Measurements from ENCODE around the gene KCNG4. TPM values are rescaled to one million over a fixed set of nuclear protein-coding genes. Genes with fewer than 3 reads are reported as not detected.

The KCNG4 gene
- polyA plus RNA-seq, 1 donor (not counting 4 experiments of a cell fraction or from before 2014, with no cell fraction given), result not detected

DNA sequence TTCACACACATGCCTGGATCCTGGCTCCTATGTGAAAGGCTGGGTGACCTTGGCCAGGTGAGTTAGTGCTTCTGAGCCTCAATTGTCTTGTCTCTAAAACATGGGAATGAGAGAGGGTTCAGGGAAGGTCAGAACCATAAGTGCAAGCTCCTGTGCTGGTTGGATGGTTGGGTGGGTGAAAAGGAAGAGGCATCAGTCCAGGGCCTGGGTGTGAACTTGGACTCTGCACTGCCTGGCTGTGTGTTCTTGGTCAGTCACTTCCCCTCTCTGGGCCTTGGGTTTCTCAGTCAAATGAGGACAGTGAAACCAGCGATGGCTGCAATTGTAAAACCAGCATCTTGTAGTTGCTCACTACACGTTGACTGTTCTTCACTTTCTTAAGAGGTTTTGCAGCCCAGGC, 643 bp upstream of the KCNG4 start:
- TF ChIP-seq, protein P1, sequence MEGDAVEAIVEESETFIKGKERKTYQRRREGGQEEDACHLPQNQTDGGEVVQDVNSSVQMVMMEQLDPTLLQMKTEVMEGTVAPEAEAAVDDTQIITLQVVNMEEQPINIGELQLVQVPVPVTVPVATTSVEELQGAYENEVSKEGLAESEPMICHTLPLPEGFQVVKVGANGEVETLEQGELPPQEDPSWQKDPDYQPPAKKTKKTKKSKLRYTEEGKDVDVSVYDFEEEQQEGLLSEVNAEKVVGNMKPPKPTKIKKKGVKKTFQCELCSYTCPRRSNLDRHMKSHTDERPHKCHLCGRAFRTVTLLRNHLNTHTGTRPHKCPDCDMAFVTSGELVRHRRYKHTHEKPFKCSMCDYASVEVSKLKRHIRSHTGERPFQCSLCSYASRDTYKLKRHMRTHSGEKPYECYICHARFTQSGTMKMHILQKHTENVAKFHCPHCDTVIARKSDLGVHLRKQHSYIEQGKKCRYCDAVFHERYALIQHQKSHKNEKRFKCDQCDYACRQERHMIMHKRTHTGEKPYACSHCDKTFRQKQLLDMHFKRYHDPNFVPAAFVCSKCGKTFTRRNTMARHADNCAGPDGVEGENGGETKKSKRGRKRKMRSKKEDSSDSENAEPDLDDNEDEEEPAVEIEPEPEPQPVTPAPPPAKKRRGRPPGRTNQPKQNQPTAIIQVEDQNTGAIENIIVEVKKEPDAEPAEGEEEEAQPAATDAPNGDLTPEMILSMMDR (optimal IDR thresholded peaks at IDR 0.05 in 1 of 3, IDR thresholded peaks at IDR 0.05 in 1 of 3, conservative IDR thresholded peaks at IDR 0.05 in 1 of 3; ENCODE audit: extremely low read depth in 1 of 3, insufficient read depth in 2 of 3, low read length in 3 of 3), result no peak
- no peak for TF ChIP-seq EZH2 (IDR thresholded peaks at IDR 0.05; ENCODE audit: low read length)
- Histone ChIP-seq H3K9me3 (ENCODE audit: control insufficient read depth, low read depth, low read length) (no peaks in the 10 kb centered on the region), H4K20me1 (ENCODE audit: control insufficient read depth, extremely low read depth, insufficient read depth, low read length) (no peaks in the 10 kb centered on the region), H3K4me3 (ENCODE audit: control insufficient read depth in 2 of 3, extremely low read depth in 1 of 3, insufficient read depth in 2 of 3, low read depth in 1 of 3, low read length in 3 of 3) (no peak overlapping the region), H3K4me2 (ENCODE audit: control insufficient read depth, extremely low read depth, insufficient read depth, low read depth, low read length) (no peak overlapping the region), H3K27ac (ENCODE audit: control insufficient read depth, insufficient read depth, low read length) (no peak overlapping the region), H3K27me3 (ENCODE audit: control insufficient read depth, extremely low read depth, insufficient read depth, low read length) (peaks cover 28% of the 10 kb centered on the region), H3K79me2 (ENCODE audit: control insufficient read depth, insufficient read depth, low read length) (no peaks in the 10 kb centered on the region), H3K9me1 (ENCODE audit: control insufficient read depth, extremely low read depth, insufficient read depth, low read length) (no peaks in the 10 kb centered on the region), H2AFZ (ENCODE audit: control insufficient read depth, low read length) (no peak overlapping the region), H3K9ac (ENCODE audit: control insufficient read depth, extremely low read depth, insufficient read depth, low read length) (no peak overlapping the region), H3K4me1 (ENCODE audit: control insufficient read depth, extremely low read depth, insufficient read depth, low read length) (no peaks in the 10 kb centered on the region), H3K36me3 (ENCODE audit: control insufficient read depth in 2 of 2, extremely low read depth in 1 of 2, insufficient read depth in 2 of 2, low read length in 2 of 2) (no peaks in the 10 kb centered on the region)
- FAIRE-seq (no peak), DNase-seq (ENCODE audit: low read depth, low spot score) (no peak)
- dilution Hi-C loops (cut with MboI; ENCODE audit: extremely low pct_ligation_motif_present, low sequenced_read_pairs), result no loop called here

DNA sequence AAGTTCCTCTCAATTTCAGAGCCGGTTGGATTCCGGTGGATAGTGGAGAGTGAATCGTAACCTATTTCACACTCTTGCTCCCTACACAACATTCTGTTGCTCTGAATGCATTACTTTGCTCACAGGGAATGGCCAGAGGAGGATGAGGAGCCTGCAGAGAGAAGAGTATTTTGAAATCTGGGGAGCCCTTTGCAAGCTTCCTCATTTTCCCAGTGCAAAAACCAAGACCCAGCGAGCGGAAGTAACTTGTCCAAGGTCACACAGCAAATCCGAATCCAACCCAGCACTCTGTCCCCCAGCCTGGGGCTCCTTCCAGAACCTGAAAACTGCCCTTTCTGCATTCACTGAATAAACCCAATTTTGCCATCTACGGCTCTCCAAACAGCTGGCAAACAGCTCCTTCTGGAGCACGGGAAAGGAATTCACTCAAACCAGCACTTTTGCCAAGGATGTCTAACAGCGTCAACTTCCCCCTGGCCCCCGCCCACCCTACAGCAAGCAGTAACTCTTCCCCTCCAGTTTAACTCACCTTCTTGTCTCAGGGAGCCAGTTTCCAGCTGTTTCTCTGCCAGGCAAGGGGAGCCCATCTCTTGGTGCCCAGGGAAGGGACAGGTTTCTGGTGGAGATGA, 557 bp downstream of the KCNG4 start:
- dilution Hi-C loops (cut with MboI; ENCODE audit: extremely low pct_ligation_motif_present, low sequenced_read_pairs), result no loop called here
- peaks cover 28% of the 10 kb centered on the region for H3K27me3 ChIP-seq (ENCODE audit: control insufficient read depth, extremely low read depth, insufficient read depth, low read length)
- no peak for DNase-seq (ENCODE audit: low read depth, low spot score)

More for the DNA sequence above, 557 bp downstream of the KCNG4 start:
- no peak overlapping the region for H3K27ac ChIP-seq (ENCODE audit: control insufficient read depth, insufficient read depth, low read length)
- H4K20me1 ChIP-seq (ENCODE audit: control insufficient read depth, extremely low read depth, insufficient read depth, low read length), result no peaks in the 10 kb centered on the region
- H3K4me1 ChIP-seq (ENCODE audit: control insufficient read depth, extremely low read depth, insufficient read depth, low read length), result no peaks in the 10 kb centered on the region
- no peaks in the 10 kb centered on the region for H3K79me2 ChIP-seq (ENCODE audit: control insufficient read depth, insufficient read depth, low read length)
- H3K9me1 ChIP-seq (ENCODE audit: control insufficient read depth, extremely low read depth, insufficient read depth, low read length), result no peaks in the 10 kb centered on the region
- H3K4me2 ChIP-seq (ENCODE audit: control insufficient read depth, extremely low read depth, insufficient read depth, low read depth, low read length), result no peak overlapping the region
- H3K36me3 ChIP-seq (ENCODE audit: control insufficient read depth in 2 of 2, extremely low read depth in 1 of 2, insufficient read depth in 2 of 2, low read length in 2 of 2), result no peaks in the 10 kb centered on the region
- no peak for FAIRE-seq
- no peak overlapping the region for H3K4me3 ChIP-seq (ENCODE audit: control insufficient read depth in 2 of 3, extremely low read depth in 1 of 3, insufficient read depth in 2 of 3, low read depth in 1 of 3, low read length in 3 of 3)
- no peak overlapping the region for H2AFZ ChIP-seq (ENCODE audit: control insufficient read depth, low read length)
- TF ChIP-seq, protein P1 (optimal IDR thresholded peaks at IDR 0.05 in 1 of 3, IDR thresholded peaks at IDR 0.05 in 1 of 3, conservative IDR thresholded peaks at IDR 0.05 in 1 of 3; ENCODE audit: extremely low read depth in 1 of 3, insufficient read depth in 2 of 3, low read length in 3 of 3), result peak in 1 of 3 experiments; percentile 12
- no peak for TF ChIP-seq EZH2 (IDR thresholded peaks at IDR 0.05; ENCODE audit: low read length)
- H3K9ac ChIP-seq (ENCODE audit: control insufficient read depth, extremely low read depth, insufficient read depth, low read length), result no peak overlapping the region
- H3K9me3 ChIP-seq (ENCODE audit: control insufficient read depth, low read depth, low read length), result no peaks in the 10 kb centered on the region

Data from keratinocyte (primary cell).